Measurements from ENCODE around the gene PPP5C.

The PPP5C gene

DNA sequence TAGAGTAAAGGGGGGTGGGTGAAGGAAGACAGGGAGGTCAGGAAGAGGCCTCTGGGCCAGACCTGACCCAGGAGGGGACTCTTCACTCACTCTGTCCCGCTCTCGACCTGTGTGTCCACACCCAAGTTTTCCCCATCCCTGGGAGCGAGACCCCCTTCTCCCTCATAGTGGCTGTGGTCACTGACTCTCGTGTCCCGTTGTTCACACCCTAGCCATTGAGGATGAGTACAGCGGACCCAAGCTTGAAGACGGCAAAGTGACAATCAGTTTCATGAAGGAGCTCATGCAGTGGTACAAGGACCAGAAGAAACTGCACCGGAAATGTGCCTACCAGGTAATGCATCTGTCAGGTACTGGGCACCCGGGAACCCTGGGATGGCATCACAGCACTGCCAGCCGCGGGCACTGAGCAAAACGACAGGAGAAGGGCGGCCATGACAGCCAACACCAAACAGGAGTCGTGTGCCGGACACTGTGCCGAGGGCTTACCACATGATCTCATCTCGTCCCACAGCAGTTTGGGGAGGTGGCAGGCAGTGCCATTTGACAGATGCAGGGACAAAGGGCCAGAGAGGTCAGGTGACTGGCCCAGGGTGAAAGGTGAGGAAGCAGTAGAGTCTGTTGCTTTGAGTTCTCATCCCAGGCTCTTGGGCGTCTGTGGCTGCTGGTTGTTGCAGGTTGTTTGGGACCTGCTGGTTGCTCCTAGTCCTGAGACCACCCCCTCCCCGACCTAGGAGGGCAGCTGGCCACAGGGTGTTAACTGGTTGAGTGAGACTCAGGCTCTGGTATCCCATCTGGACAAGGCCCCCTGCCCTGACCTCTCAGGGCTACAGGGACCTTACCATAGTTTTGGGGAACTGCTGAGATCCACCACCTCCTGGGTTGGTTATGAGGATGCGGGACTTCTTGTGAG, 29.6 kb downstream of the PPP5C start:
- Histone ChIP-seq H3K4me3 (replicated peaks; ENCODE audit: low read depth, low read length) (no peak overlapping the region), H3K27me3 (replicated peaks; ENCODE audit: control insufficient read depth, insufficient read depth, low read length) (no peaks in the 10 kb centered on the region), H3K36me3 (ENCODE audit: control insufficient read depth, insufficient read depth, low read length) (peaks cover 18% of the 10 kb centered on the region)
- no peak for DNase-seq (ENCODE audit: extremely low read depth, insufficient read length)
- TF ChIP-seq, protein P1, sequence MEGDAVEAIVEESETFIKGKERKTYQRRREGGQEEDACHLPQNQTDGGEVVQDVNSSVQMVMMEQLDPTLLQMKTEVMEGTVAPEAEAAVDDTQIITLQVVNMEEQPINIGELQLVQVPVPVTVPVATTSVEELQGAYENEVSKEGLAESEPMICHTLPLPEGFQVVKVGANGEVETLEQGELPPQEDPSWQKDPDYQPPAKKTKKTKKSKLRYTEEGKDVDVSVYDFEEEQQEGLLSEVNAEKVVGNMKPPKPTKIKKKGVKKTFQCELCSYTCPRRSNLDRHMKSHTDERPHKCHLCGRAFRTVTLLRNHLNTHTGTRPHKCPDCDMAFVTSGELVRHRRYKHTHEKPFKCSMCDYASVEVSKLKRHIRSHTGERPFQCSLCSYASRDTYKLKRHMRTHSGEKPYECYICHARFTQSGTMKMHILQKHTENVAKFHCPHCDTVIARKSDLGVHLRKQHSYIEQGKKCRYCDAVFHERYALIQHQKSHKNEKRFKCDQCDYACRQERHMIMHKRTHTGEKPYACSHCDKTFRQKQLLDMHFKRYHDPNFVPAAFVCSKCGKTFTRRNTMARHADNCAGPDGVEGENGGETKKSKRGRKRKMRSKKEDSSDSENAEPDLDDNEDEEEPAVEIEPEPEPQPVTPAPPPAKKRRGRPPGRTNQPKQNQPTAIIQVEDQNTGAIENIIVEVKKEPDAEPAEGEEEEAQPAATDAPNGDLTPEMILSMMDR (IDR thresholded peaks at IDR 0.05; ENCODE audit: insufficient read depth, low read length, poor library complexity, severe bottlenecking), result no peak

DNA sequence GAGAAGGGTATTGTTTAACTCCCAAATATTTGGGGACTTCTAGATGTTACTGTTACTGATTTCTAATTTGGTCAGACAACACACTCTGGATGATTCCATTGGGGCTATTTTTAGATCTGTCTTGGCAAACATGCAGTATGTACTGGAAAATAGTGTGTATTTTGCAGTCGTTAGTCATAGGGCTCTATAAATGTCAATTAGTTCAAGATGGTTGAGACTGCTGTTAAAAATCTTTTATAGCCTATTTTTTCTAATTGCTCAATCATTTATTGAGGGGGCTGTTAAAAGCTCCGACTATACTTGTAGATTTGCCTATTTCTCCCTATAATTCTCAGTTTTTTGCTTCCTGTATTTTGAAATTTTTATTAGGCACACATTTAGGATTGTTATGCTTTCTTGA, 31.4 kb downstream of the PPP5C start:
- TF ChIP-seq, protein P1 (IDR thresholded peaks at IDR 0.05; ENCODE audit: insufficient read depth, low read length, poor library complexity, severe bottlenecking), result no peak
- Histone ChIP-seq H3K4me3 (replicated peaks; ENCODE audit: low read depth, low read length) (no peak overlapping the region), H3K27me3 (replicated peaks; ENCODE audit: control insufficient read depth, insufficient read depth, low read length) (no peaks in the 10 kb centered on the region), H3K36me3 (ENCODE audit: control insufficient read depth, insufficient read depth, low read length) (peaks cover 26% of the 10 kb centered on the region)
- DNase-seq (ENCODE audit: extremely low read depth, insufficient read length), result no peak

DNA sequence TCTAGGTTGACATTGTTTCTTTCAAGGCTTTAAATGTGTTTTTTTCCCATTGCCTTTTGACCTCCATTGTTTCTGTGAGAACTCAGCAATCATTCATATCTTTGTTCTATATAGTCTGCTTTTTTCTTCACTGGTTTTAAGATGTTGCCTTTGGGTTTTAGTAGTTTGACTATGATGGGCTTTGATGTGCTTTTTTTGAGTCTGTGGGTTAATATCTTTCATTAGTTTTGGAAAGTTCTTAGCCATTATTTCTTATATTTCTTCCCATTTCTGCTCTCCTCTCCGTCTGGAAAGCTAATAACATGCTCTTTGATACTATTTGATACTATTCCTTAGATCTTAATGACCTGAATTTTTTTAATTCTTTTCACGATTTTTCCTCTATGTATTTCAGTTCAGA, 33.8 kb downstream of the PPP5C start:
- H3K36me3 ChIP-seq (ENCODE audit: control insufficient read depth, insufficient read depth, low read length), result peaks cover 34% of the 10 kb centered on the region
- TF ChIP-seq, protein P1 (IDR thresholded peaks at IDR 0.05; ENCODE audit: insufficient read depth, low read length, poor library complexity, severe bottlenecking), result no peak
- no peaks in the 10 kb centered on the region for H3K27me3 ChIP-seq (replicated peaks; ENCODE audit: control insufficient read depth, insufficient read depth, low read length)
- H3K4me3 ChIP-seq (replicated peaks; ENCODE audit: low read depth, low read length), result no peak overlapping the region
- DNase-seq (ENCODE audit: extremely low read depth, insufficient read length), result no peak

DNA sequence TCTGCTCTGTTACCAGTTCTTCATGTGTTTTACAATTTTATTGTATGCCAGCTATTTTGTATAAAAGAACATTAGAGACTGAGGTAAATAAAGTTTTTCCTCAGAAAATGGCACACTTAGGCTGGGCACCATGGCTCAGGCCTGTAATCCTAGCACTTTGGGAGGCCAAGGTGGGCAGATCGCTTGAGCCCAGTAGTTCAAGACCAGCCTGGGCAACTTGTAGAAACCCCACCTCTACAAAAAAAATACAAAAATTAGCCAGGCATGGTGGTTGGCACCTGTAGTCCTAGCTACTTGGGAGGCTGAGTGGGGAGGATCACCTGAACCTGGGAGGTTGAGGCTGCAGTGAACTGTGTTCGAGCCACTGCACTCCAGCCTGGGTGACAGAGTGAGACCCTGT, 34.5 kb downstream of the PPP5C start:
- no peaks in the 10 kb centered on the region for H3K27me3 ChIP-seq (replicated peaks; ENCODE audit: control insufficient read depth, insufficient read depth, low read length)
- DNase-seq (ENCODE audit: extremely low read depth, insufficient read length), result no peak
- H3K36me3 ChIP-seq (ENCODE audit: control insufficient read depth, insufficient read depth, low read length), result peaks cover 32% of the 10 kb centered on the region
- H3K4me3 ChIP-seq (replicated peaks; ENCODE audit: low read depth, low read length), result no peak overlapping the region
- TF ChIP-seq, protein P1 (IDR thresholded peaks at IDR 0.05; ENCODE audit: insufficient read depth, low read length, poor library complexity, severe bottlenecking), result no peak

DNA sequence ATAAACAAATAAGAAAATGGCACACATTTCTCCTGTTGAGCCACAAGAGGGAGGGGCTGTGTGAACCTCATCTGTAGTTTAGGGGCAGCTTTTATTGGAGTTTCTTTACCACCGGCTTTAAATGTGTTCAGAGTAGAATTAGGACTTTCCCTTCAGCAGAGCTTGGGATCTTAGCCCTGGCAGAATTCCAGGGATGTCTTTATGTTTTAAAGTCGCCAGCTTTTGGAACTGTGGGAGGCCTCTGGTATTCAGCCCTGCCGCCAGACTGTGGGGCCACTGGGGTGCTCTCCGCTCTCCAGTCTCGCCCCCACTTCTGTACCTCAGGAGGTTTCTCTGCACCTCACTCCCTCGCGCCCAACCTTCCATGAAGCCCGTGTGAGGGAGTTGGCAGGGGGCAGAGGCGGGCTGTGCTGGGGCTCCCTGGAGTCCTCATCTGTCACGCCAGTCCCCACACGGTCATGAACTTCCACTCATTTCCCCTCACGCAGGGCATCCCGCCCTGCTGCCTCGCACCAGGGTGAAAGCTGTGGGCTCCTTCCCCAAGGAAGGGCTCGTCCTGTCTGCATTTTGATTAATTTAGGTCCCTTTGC, 35.0 kb downstream of the PPP5C start:
- TF ChIP-seq, protein P1 (IDR thresholded peaks at IDR 0.05; ENCODE audit: insufficient read depth, low read length, poor library complexity, severe bottlenecking), result no peak
- no peak for DNase-seq (ENCODE audit: extremely low read depth, insufficient read length)
- Histone ChIP-seq H3K36me3 (ENCODE audit: control insufficient read depth, insufficient read depth, low read length) (peaks cover 30% of the 10 kb centered on the region), H3K27me3 (replicated peaks; ENCODE audit: control insufficient read depth, insufficient read depth, low read length) (no peaks in the 10 kb centered on the region), H3K4me3 (replicated peaks; ENCODE audit: low read depth, low read length) (no peak overlapping the region)
